M059J (cell line): ENCODE data around the gene RNF11. TPM values are rescaled to one million over a fixed set of nuclear protein-coding genes. Genes with fewer than 3 reads are reported as not detected.

Experiments
- DNase-seq: peaks from one replicate; pipeline ENCODE4 v3.0.0-alpha.2; 2012; ENCODE audit warnings: low read depth
- total RNA-seq: library from RNA; depleted of rRNA; stranded (reverse); fragments of >200 nt; shearing (Covaris generic); gene quantifications from 2 replicates; pipeline ENCODE4 v1.2.3, GENCODE V29; 2014

The RNF11 gene
- total RNA-seq, 1 experiment from 2014 or later: 237 TPM

GRCh38 chr1:51295926-51296325 is 59.9 kb downstream of the RNF11 start:
- DNase-seq: no peak

DNA sequence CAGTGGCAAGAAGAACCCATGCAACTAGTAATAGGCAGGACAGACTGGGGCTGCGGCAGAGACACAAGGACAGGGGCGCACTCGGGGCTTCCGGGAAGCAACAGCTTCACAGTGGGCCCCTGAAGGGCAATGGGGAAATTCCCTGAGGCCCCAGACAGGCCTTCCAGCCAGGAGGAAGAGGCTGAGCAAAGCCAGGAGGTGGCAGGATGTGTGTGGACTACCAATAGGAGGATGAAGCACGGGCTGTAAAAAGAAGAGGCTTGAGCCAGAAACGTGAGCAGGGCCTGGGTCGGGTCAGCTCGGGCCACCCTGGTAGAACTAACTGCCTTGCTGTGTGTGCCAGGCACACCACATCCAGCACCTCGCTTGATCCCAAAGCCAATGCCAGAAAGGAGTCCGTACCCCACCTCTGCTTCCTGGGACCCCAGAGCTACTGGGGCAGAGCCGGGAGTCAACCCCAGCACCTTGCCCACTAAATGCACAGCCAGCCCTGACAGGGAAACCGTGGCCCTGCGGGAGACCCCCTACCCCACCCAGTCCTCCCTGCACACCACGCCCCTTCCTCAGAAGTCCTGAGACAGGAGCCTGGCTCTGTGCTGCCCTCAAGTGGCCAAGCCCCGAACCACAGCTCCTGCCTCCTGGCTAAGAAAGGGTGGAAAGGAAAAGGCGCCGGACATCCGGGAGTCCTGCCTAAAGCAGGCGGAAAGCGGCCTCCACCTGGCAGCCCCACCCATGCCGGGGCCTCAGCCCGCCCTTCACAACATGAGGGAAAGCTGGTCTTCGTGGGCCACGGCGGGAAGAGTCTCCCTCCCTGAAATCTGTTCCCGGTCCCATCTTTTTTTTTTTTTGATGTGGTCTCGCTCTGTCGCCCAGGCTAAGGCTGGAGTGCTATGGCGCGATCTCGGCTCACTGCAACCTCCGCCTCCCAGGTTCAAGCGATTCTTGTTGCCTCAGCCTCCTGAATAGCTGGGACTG is 60.6 kb downstream of the RNF11 start:
- peak; percentile 79 for DNase-seq

DNA sequence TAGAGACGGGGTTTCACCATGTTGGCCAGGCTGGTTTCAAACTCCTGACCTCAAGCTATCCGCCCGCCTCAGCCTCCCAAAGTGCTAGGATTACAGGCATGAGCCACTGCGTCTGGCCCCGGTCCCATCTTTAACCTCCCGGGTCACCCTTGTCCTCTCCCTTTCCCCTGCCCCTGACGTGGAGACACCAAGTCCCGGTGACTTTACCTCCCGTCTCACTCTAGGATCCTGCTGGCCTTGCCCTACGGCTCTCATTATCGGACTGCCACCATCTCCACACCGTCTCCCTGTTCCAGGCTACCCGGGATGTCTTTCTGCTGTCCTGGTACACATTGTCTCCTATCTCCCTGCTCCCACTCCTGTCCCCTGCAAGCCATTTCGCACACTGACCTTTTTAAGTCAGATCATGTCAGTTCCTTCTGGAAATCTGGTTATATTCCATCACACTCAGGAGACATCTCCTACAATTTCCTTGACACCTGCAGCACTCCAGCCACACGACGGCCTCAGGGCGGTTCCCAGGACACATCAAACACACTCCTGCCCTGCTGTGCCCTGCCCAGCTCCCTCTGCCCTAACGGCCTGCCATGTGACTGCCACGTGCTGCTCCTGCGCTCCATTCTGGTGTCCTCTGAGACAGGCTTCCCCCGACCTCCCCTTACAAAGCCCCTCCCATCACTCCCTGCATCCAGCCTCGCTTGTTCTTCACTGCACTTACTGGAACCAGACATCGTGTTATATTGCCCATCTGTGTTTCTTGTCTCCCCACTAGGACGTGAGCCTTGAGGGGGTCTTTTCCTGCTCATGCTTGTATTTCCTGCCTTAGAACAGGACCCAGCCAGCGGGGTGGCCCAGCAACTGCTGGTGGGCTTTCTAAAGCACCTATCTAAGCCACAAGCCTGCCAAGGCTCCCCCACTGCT is 61.6 kb downstream of the RNF11 start:
- DNase-seq: no peak

DNA sequence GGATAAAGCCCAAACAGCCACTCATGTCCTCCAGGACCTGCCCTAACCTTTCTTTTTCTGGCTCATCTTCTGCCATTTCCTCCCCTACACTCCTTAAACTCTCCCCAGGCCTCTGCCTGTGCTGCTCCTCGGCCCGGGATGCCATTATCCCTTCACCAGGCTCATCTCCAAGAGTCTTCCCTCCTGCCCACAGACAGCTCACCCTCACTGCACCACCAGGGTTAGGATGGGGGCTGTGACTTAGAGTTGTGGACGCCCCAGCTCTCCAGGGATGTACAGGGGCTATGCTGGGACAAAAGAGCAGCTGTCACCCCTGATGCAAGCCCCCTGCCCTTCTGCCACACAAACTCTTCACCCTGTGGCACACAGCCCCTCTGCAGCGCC is 62.2 kb downstream of the RNF11 start:
- DNase-seq: no peak

DNA sequence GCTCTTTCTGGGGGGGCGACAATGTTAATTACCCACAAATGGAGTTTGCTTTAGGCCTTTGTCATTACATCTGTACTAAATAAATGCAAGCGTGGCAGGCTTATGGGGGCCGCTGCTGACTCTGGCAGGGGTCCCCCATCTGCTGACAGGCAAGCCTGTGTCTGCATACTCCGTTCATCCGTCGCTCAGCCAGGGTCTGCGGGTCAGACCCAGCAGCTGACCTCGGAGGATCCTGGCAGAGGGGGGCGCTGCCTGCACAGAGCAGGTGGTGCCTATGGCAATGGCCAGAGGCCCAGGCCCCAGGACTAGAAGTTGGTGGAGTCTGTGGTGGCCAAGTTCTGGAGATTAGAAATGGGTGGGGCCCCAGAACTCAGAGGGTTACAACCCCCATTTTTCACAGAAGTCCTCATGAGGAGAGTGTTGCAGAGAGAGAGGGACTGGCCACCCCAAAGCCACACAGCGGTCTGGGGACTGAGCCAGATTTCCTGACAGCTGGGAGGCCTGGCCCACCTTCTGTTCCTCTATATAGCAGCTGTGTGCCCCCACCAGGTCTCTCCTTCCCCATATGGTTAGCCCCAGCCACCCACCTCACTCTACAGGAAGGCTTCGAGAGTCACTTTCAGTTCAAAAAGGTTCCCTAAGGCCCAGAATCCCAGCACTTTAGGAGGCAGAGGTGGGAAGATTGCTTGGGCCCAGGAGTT is 63.3 kb downstream of the RNF11 start:
- DNase-seq: no peak

DNA sequence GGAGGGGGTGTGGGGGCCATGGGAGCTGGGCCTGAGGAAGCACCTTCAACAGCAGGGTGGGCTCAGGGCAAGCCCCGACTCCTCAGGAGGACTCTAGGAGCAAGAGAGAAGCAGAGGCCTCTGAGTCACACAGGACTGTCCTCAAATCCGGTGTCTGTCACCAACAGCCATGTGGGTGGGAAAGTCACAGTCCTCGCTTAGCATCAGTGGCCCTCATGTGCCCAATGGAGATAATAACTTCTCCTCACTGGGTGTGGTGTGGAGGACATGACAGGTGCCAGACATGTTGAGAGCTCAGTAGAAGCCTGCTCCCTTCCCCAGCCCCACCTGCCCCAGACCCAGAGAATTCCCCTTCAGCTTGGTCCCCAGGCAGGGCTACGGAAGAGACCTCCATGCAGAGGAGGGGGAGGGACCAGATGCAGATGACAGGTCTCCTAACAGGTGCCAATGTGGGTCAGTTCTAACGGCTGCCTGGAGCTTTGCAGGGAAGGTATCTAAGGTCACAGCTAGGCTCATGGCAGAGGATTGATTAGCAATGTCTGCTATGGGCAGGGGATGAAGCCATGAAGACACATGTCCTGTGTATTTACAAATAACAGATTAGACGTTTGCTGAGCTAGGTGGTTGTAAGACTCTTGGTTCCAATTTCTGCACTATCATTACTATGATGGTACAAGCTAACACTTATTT is 64.1 kb downstream of the RNF11 start:
- DNase-seq: no peak

- peak; percentile 29 for DNase-seq
Measured at GRCh38 chr1:51301152-51301843, 65.2 kb downstream of the RNF11 start.

DNA sequence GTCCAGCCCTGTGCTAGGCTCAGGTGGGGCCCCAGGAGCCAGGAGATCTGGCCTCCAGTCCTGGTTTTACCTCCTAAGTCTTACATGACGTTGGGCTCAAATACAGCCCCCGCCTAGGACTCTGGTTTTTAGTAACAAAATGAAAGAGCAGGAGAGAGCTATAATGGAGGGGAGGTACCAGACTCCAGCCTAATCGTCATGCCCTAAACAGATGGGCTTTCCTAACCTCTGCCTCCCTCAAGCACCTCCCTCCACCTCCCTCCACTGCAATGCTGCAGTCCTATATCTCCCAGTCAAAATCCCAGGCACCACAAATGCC is 65.7 kb downstream of the RNF11 start:
- no peak for DNase-seq

DNA sequence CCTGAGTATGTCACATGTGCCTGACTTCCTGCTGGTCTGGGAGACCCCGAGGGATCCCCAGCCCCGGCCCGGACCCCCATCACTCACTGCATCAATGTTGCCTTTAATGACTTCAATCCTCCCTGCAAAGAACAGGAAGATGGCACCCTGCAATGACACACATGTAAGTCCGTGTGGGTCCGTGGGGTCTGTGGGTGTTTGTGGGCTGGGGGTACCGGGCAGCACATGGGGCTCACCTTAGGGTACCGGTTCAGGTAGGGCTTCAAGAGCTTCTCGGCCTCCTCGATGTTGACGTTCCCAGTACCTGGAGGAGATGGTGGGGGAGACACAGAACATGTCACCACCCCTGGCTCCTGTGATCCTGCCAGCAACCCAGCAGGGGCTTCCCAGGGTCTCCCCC is 66.2 kb downstream of the RNF11 start:
- DNase-seq: no peak

GRCh38 chr1:51302746-51303145 is 66.7 kb downstream of the RNF11 start:
- DNase-seq: no peak

GRCh38 chr1:51303315-51303714 is 67.2 kb downstream of the RNF11 start:
- no peak for DNase-seq

DNA sequence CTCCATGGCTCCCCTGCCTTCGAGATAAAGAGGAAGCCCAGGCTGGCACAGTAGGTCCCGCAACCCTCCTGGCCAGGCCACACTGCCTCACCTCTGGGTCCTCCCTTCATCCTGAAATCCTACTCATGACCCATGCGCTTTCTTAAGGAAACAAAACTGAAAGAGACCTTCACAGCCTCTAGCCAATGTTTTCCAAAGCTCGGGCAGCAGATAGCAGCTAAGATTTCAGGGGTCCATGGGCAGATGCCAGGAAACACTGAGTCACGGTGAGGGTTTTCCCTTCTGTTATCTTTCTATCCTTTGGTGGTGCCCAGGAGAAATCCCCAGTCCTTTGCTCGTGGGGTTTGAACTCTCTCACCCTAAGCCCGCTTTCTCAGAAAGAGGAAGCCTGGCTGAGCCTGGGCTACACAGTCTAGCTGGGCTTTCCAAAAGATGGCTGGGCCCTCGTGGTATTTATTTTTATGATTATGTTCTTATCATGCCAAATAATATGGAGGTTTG is 67.7 kb downstream of the RNF11 start:
- peak; percentile 53 for DNase-seq

DNA sequence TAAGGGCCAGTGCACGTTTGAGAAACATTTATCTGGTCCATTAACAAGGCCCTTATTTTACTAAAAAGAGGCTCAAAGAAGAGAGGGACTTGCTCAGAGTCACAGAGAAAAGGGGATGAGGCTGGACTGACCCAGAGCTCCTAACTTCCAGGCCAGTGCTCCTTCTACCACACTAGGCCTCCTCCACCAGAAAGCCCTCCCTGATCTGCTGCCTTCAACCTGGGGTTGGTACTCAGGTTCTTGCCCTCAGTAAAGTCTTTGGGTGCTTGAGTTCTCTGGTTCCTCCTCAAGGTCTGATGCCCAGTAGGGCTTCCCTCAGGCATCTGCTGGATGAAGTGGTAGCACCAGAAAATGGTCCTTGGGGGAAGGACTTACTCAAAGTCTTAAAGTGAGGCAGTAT is 68.3 kb downstream of the RNF11 start:
- DNase-seq: no peak

DNA sequence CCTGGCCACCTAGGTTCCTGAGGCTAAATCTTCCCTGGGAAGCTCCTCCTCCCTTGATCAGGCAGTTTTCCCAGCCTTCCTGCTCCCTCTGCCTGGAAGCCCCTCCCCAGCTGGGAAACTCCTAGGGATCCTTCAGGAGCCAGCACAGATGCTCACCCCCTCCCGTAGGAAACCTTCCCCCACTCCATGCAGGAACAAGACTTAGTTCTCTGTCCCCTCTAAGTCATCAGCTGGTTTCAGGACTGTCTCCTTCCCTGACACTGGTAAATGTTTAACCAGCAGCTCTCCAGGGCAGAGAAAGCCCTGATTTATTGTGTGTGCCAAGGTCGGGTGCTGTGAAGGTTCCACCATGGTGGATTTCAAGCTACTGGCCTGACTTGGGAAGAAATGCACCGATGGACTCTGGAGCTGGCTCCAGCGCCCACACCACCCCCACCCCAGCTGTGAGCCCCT is 69.3 kb downstream of the RNF11 start:
- DNase-seq: no peak

DNA sequence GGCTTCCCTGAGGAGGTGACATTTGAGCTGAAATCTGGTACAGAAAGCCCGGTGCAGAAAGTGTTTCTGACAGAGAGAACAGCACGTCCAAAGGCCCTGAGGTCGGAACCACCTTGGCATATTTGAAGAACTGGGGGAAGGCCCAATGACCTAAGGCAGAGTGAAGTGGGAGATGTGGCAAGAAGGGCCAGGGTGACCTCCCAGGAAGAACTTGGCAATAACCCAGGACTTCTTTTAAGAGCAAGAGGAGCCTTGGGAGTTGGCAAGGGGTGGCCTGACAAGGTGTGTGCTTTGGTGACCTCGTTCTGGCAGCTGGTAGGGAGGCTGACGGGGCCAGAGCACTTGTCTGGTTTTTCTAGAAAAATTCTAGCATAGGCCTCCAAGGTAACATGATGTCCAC is 70.9 kb downstream of the RNF11 start:
- peak; percentile 26 for DNase-seq

DNA sequence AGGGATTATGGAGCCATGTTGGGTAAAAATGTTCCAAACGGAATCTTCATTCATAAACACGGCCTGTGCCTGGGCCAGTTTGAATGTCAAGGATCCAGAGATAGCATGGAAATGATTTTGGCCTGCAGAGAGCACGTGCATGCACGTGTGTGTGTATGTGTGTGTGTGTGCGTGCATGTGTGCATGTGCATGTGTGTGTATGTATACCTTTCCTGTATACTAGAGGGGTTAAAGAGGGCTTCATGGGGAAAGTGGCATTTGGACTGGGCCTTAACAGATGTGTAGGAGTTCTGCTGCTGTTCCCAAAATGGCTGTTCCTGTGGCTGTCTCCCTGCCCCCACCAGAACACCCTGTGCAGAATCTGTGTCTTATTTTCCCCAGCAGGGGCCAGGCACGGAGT is 72.6 kb downstream of the RNF11 start:
- no peak for DNase-seq

- no peak for DNase-seq
Measured at GRCh38 chr1:51309291-51309690, 73.2 kb downstream of the RNF11 start.

DNA sequence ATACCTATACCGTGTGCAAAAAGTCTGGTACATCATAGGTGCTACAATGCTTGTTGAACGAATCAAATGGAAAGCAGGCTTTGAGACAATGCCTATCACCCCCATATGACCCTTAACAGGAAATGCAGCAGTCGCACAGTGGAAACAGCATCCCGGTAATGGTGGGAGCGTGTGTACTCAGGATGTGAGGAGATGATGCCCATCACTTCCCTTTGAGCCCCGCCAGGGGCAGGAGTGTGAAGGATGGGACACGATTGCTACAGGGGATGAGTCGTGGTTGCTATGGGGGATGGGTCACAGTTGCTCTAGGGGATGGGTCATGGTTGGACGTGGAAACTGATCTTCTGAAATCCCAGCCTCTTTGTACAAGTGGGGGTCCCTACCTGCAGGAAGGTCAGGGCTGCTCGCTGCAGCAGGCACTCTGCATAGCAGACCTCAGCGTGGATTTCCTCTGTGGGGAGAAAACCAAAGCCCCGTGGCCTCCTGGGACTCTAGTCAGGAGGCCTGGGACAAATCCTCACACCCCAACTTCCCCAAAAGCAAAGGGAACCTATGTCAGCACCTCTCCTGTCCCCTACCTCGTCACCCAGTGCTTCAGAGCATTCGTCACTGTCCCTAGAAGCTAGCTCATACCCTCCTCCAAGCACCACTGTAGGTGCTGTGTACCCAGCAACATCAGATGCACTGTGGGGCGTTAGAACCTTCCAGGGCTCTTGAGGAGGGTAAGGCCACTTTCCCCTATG is 75.0 kb downstream of the RNF11 start:
- no peak for DNase-seq

DNA sequence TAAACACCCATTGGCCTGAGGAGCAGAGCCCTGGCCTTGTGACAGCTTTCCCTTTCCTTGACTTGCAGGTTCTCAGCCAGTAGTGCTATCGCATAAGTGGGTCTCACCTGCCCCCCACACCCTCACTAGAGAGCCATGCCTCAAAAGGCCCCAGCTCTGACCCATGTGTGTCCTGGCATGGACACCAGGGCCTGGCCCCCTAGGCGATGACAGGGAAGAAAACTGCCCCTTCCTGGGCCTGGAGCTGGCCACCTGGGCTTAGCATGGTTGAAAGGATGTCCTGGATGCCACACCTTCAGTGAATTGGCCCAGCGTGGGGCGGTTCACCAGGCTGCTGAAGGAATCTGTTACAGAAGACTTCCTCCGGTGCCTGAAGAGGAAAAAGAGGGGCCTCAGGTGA is 75.8 kb downstream of the RNF11 start:
- DNase-seq: no peak

GRCh38 chr1:51312718-51313117 is 76.6 kb downstream of the RNF11 start:
- DNase-seq: no peak
